Measurements from ENCODE around the gene PACRG.

PACRG gene

DNA sequence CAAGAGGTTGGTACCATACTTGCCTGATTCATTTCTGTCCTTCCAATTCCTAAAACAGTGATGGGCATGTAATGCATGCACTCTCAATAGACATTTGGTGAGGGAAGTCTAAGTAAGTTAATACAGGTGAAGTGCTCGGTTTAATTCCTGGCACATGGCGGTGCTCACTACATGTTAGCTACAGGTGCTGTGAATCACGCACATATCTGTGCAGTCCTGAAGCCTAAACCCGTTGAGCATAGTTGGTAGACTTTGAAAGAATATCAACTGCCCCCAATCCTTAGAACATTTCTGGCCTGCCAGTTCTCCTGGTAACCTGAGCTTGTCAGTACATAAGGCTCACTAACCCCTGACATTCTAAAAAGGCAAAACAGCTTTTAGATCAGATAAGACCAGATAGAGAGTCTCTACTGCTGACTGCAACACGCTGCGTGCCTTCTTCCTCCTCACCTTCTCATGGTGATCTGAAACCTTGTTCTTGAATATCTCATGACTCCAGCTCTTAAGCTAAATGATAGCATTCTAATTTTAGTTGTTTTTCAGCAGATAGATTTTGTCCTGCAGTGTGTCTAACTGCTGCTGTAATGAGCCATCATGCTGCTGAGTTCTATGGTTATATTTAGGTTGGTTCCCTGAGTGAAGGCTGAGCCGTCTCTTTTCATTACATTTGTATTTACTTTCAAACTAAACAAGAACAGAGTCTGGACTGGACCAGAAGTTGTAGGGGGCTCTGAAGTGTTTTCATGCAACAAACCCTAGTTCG, 358.3 kb downstream of the PACRG start:
- no peak for DNase-seq (ENCODE audit: low read depth)

DNA sequence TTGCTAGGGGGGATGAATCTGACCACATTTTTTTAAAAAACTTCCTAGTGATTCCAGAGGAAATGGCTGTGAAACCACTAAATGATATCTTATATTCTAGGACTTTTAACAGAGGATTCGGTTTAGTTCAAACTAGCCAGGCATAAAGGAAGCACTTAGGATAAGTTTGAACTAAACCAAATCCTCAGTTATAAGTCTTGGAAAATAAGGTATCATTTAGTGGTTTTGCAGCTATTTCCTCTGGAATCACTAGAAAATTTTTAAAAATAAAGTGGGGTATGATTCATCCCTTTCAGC, 358.8 kb downstream of the PACRG start:
- DNase-seq (ENCODE audit: low read depth), result no peak

DNA sequence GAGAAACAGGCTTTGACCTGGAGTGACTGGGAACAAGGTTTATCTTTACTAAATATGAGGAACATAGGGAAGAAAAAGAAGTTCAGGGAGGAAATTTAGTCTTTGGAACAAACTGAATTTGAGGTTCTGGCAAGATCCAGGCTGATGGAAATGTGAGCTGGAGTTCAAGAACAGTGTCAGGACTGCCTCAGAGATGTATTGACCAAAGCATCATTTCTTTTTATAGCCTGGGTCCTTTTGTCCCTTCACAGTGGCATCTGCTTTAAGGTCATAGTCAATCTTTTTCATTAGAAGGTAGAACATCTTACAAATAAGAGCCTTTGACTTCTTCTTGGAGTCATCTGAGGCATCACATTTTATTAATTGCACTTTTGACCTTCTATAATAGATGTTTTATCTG, 360.2 kb downstream of the PACRG start:
- no peak for DNase-seq (ENCODE audit: low read depth)

DNA sequence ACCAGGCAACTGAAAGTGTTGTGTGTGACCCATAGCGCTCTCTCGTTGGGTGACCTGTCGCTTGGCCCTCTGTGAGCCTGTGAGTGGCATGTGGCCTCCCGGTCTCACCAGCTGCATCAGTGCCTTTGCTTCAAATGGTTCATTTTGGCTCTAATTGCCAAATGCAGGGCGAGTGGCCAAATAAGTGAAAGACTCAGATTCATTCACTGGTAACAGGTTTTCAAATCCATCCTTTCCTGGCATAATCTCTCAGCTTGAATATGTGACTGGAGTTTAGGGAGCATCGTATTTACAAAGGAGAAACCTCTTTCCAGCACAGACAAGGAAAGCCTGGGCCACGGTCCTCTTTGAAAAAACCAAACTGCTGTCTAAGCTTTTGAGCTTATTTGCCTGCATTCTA, 365.1 kb downstream of the PACRG start:
- DNase-seq (ENCODE audit: low read depth), result no peak

DNA sequence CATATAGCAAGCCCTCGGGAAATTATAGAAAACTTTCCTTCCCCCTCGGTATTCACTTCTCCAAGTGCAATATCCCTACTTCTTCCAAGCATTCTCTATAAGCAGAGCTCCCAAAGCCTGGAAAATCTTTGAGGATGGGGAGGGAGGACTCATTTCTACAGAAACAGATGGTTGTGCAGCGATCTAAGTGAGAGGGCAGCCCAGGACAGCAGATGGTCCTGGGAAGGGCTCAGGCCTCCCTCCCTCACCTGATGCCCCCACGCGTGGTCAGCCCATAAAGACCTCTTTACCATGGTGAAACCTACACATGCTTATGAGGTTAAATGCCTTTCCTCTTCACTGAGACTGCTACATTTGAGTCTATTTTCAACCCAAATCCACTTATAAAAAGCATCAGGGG, 367.1 kb downstream of the PACRG start:
- DNase-seq (ENCODE audit: low read depth), result no peak

DNA sequence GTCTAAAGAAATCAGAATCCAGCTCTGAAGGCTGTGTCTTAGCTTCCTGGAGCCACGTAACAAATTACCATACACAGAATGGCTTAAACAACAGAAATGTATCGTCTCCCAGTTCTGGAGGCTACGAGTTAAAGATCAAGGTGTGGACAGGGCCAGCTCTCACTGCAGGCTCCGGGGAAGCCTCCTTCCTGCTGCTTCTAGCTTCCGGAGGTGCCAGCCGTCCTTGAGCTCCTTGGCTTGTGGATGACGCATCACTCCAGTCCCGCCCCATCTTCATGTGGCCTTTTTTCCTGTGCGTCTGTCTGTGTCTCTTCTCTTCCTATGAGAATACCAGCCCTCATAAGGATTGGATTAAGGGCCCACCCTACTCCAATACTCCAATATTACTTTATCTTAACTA, 367.6 kb downstream of the PACRG start:
- DNase-seq (ENCODE audit: low read depth), result no peak

DNA sequence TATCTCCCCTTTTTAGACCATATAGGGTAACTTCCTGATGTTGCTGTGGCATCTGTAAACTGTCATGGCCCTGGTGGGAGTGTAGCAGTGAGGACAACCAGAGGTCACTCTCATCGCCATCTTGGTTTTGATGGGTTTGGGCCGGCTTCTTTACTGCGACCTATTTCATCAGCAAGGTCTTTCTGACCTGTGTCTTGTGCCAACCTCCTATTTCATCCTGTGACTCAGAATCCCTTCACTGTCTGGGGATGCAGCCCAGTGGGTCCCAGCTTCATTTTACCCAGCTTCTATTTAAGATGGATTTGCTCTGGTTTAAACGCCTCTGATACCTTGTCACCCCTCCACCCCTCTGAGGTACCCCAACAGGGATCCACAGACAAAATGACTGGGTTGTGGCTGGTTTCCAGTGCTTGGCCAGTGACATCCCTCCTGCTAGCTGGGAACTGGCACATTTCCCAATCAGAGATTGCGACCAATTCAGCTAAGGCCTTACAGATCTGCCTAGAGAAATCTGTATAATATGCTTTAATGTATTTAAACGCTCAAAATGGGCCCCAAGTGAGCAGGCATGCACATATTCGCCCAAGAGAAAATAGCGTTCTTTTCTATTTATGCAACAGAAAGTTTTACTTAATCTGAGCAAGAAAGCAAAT, 371.2 kb downstream of the PACRG start:
- no peak for DNase-seq (ENCODE audit: low read depth)

DNA sequence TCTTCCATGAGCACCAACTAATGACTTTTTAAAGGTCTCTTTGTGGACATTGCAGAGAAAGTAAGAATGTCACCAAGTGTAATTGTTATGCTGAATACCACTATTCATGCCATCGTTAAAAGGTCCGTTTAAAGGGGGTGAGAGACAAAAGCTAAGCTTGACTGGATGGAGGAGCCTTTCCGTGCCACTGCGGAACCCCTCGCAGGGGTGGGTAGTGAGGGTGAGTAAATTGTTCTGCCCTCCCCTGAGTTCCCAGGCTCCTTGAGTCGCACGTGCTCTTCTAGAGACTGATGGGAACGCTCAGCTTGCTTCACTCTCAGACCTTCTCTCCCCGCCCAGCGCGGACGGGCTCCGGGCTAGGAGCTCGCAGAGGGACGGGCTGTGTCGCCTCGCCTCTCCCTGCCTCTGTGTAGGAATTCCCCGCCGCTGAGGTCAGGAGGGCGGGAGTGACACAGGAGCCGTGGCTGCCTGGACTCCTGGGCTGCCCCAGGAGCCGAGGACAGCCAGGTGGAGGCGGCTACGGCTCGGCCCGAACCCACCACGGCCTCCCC, 371.9 kb downstream of the PACRG start:
- DNase-seq (ENCODE audit: low read depth), result no peak

DNA sequence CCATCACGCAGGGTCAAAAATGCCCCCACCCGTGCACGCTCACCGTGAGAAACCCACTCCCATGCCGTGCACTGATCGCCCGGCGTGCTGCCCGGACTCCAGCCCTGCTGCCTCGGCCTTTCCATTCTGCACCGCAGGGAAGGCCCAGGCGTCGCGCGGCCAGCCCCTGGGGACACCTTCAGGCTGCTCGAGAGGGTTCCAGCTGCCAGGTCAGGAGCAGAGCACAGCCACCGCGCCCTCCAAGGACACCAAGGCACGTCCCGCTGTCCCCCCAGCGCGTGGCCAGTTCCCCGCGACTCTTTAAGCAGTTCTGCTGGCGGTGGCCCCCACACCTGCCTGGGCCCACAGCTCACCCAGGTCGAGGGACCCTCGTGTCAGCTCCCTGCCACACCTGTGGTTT, 372.5 kb downstream of the PACRG start:
- DNase-seq (ENCODE audit: low read depth), result no peak

DNA sequence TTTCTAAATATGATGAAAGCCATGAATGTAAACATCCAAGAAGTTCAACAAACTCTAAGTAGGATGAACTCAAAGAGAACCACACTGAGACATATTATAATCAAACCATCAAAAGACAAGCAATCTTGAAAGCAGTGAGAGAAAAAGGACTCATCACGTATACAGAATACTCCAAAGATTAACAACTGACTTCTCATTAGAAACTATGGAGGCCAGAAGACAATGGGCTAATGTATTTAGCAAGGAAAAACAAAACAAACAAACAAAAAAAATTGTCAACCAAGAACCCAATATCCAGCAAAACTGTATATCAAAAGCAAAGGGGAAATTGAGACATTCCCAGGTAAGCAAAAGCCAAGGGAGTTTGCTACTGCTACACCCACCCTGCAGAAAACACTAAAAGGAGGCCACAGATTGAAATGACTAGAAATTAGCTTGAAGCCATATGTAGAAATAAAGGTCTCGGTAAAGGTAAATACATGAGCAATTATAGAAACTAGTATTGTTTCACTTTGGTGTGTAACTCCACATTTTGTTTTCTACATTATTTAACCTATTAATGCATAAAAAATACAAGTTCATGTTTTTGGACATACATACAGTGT, 385.7 kb downstream of the PACRG start:
- no peak for DNase-seq (ENCODE audit: low read depth)

DNA sequence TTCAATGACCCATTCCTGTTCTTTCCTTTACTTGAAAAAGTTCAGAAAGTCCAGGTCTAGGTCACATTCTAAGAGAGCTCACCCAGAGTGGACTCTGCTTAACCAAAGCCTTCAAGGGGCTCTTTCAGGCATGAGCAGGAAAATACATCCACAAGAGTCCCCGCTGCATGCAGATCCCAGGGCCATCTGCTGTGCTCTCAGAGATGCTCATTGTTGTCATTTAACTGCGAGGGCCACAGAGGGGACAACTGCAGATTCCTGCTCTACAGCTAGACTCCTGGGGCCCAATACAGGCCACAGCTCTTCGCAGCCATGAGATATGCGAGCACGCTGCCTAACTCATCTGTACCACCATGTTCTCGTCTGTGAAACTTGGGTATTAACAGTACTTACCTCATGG, 391.2 kb downstream of the PACRG start:
- DNase-seq (ENCODE audit: low read depth), result no peak

DNA sequence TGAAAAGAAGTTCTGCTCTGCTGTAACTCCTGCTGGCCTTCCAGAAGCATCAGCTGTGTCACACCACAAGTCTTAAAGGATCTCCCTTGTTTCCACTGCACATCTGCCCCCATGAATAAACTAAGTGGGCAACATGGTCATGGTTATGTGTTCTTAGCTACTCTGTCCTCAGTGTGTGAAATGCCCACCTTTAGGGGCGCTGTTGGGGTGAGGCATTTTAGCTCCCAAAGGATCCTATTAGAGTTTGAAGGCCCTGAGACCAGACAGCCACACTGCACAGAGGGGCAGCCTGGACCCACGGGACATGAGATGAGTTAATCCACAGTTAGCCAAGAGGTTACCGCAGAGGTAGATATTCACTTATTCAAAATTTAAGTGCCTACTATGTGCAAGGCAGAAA, 392.4 kb downstream of the PACRG start:
- DNase-seq (ENCODE audit: low read depth), result no peak

DNA sequence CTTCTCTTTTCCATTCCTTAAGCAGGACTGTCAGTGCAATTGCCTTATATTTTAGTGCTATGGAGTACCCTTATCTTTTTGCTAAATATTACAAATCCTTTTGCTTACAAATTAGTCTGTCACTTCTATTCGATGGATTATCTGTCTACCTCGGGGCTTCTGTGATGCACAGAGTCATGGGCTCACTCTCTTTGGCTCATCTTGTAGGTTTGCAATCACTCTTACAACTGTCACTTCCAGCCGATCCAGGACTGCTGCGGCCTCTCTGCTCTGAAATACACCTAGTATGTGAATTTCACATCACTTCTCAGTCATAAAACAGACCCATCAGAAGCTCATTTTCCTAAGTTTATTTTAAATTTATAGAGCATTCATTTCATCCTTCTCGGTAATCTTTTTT, 393.5 kb downstream of the PACRG start:
- DNase-seq (ENCODE audit: low read depth), result no peak

DNA sequence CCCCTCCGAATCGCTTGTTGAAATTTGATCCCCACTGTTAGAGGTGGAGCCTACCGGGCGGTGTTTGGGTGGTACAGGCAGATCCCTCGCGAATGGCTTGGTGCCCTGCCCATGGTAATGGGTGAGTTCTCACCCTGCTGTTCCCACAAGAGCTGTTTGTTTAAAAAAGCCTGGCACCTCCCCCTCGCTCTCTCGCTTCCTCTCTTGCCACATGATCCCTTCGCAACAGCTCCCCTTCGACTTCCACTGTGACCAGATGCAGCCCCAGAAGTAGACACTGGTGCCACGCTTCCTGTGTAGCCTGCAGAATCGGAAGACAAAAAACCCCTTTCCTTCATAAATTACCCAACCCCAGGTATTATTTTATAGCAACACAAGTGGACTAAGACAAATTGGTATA, 394.6 kb downstream of the PACRG start:
- DNase-seq (ENCODE audit: low read depth), result no peak

DNA sequence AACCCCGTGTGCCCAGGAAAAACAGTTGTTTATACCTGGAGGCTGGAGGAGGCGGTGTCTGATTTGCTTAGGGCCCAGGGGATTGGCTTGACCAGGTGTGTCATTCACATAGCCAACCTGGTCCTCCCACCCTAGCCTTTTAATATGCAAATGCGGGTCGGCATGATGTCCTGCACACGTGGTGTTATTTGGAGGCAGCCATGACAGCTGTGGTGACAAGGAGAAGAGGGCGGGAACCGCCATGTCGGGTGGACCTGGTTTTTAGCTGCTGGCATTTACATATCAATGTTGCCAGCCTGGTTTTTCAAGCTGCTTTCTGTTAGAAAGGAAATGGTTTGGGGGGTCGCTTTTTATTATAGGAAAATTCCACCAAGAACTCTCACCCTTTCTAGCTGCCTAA, 395.3 kb downstream of the PACRG start:
- no peak for DNase-seq (ENCODE audit: low read depth)

DNA sequence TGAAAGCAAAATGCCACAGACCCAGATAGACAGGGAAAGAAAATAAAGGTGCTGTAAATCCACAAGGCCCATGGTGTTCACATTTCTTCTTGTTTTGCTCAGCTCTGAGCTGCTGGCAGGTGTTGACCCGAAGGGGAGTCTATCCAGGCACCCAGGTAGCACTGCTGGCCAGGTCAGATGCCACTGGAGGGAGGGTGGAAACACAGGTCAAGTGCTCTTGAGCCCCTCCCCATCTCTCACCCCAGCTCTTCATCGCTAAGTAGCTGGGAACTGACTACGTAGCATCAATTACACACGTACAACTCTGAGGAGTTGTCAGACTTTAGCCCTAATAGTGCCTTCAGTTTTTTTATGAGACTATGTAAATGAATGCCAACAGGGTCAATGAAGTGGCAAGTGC, 399.0 kb downstream of the PACRG start:
- DNase-seq (ENCODE audit: low read depth), result no peak

DNA sequence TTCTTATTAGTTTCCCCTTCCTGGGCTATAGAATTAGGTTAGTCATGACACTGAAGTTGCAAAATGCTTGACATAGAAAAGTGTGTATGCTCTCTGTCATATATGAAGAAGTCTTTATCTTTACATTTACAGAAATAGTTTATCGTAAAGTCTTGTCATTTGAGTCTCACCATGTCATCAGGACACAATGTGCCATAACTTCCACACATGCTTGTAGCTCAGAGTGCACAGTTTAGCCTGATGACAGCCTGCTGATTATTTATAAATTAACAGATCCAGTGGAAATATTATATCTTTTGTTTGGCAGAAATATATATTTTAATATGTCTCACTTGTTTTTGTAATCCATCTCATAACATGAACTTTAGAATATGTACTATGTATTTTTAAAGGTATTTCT, 399.8 kb downstream of the PACRG start:
- DNase-seq (ENCODE audit: low read depth), result no peak

DNA sequence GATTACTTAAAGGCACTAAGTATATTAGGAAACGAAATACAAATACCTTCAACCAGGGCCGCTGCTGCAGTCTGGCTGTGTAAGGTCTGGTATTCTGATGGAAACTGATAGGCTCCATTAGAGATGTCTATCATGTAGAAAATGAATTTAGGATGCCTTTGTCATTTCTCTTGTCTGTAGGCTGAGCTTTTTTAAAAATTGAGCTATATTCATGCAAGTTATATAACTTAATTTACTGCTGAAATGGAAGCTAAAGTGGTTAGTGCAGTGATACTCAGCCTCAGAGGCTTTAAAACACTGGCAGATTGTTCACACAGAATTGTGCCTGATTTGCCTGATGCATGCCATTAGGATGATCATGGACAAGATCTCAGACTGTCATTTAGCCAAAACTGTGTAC, 400.6 kb downstream of the PACRG start:
- no peak for DNase-seq (ENCODE audit: low read depth)

DNA sequence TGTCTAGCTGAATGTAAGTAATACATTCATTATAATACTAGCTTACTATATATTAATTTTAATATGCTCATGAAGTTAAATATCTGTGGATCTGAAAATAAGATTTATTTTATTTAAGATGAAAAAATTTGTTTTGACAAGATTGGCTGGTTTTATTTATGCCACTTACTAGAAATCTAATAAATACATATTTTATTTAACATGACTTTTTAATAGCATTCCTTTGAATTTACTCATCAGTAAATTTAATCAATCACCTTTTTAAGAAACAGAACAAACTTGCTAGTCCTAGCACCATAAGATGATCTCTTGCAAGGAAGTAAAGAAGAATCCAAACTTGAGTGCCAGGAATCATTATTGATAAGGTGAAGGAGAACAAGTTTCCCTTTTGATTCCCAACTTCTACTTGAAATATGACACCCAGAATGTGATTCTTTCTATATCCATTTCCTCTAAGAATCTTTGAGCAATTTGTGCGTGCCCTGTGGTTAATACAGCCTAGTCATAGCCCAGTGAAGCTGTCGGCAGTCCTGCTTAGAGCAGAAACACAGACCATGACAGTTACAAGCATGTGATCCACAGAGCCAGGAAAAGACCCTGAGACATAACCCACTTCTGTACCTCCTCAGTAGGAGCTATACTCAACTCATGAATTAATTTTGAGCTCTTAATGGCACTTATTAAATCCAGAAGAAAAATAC, 404.4 kb downstream of the PACRG start:
- no peak for DNase-seq (ENCODE audit: low read depth)

DNA sequence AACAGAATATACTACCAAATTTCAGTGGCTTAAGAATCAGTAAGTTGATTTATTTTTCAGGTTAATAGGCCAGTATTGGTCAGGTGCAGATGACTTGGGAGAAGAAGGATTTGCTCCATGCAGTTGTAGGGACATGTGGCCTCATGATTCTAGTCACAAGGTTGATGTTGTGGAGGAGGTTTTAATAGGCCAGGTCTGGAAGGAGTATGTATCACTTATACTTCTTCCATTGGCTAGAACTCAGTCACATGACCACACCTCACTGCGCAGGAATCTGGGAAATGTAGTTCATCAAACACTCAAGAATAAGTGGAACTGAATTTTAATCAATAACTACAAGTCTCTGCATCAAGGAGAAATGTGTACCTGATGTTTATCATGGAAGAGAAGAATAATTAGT, 405.2 kb downstream of the PACRG start:
- DNase-seq (ENCODE audit: low read depth), result no peak

DNA sequence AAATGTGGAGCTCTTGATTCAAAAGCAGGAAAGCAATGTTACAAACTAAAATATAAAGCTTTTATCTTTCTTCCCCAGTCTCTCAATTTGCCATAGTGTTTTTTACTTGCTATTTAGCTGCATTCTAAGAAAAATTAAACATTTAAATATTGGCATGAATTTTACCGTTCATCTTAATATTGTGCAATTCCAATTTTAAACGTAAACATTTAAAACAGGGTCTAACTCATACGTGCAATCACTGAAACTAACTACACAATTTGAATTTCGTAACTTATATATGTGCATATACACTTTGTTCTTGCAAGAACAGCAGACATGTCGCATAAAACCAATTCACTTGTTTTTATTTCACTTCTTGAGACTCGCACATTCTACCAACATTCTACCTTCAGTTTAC, 405.9 kb downstream of the PACRG start:
- no peak for DNase-seq (ENCODE audit: low read depth)

DNA sequence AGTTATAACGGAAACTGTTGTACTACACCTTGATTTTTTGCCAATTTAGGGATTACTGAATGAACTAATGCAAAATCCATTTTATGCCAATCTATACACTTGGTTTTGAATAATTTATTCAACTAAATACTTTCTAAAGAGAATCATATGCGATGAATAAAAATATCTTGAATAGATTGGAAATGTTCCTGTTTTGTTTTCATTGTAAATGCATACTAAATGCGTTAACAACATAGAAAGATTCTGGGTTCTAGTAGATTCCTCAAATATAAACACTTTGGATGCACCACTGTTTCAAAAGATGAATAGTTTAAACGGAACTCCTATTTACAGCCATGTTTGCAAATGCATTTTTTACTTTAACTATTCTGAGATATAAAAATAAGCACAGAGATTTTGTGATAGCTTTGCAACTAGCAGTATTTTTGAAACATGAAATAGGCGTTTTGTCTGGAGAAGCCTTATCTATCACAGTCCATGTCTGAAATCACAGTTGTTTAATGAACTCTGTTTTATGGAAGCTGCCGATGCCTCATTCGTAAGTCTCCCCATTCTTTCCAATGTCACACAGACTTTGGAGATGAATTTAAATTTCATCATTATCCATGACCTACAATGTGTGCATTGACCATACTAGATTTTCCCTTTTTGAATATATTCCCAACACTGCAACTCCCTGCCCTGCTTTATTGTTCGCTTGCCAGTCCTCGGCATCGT, 409.1 kb downstream of the PACRG start:
- DNase-seq (ENCODE audit: low read depth), result no peak
